Measurements from ENCODE around the gene ZDHHC1. TPM values are rescaled to one million over a fixed set of nuclear protein-coding genes. Genes with fewer than 3 reads are reported as not detected.

The ZDHHC1 gene
- total RNA-seq, 1 experiment from 2014 or later, result 1.0 TPM

- no peaks in the 10 kb centered on the region for H3K9me3 ChIP-seq
- Mint-ChIP-seq H3K4me1 (ENCODE audit: low read depth, unreplicated experiment) (peaks cover 7% of the 10 kb centered on the region), H3K36me3 (ENCODE audit: insufficient read depth, unreplicated experiment) (peaks cover 5% of the 10 kb centered on the region), H3K4me3 (ENCODE audit: unreplicated experiment) (peak within 1 kb of the TSS; percentile 28), H3K27me3 (ENCODE audit: insufficient read depth, unreplicated experiment) (no peaks in the 10 kb centered on the region), H3K9me3 (ENCODE audit: unreplicated experiment) (no peaks in the 10 kb centered on the region), H3K27ac (ENCODE audit: unreplicated experiment) (peak within 1 kb of the TSS; percentile 5)
- no peaks in the 10 kb centered on the region for H3K27me3 ChIP-seq (replicated peaks; ENCODE audit: control insufficient read depth, insufficient read depth, low read length)
- H3K36me3 ChIP-seq (ENCODE audit: control insufficient read depth, insufficient read depth, low read length), result no peaks in the 10 kb centered on the region
- BruUV-seq (replicated peaks), result no TSS peak
- DNase-seq, result peak; percentile 74 to 76
- ChIA-PET CTCF (interaction anchor here (0.7 to 1.0 kb wide), 3 partner anchors 9 to 42 kb away, joined by 3 read pairs; no protein-coding TSS in a partner anchor), POLR2A (interaction anchor here (0.6 kb wide), 1 partner anchor 146 kb away, joined by 4 read pairs; no protein-coding TSS in a partner anchor)
- H3K4me3 ChIP-seq (ENCODE audit: low read depth, low read length), result no peak within 1 kb of the TSS
- intact Hi-C loops (cut with micrococcal nuclease; ENCODE audit: unreplicated experiment), result no loop called here
- TF ChIP-seq CTCF (IDR thresholded peaks at IDR 0.05; ENCODE audit: insufficient read depth in 1 of 2, low read depth in 1 of 2, low read length in 1 of 2, severe bottlenecking in 1 of 2, unreplicated experiment in 1 of 2), result peak; percentile 21 to 33
- H3K4me1 ChIP-seq, result peaks cover 20% of the 10 kb centered on the region
These were observed 23.0 kb downstream of the ZDHHC1 start, which contains the start of gene TPPP3 for GRCh38 chr16:67393111-67393787. Gene TPPP3, minus strand, starts transcription at chr16:67393498. Its CDS starts 2,387 bp downstream, at chr16:67391111.

- BruUV-seq (replicated peaks), result no TSS peak
- intact Hi-C loops (cut with micrococcal nuclease; ENCODE audit: unreplicated experiment), result no loop called here
These were observed 23.8 kb downstream of the ZDHHC1 start for GRCh38 chr16:67392301-67393059.

More at GRCh38 chr16:67392301-67393059, 23.8 kb downstream of the ZDHHC1 start:
- Mint-ChIP-seq H3K27me3 (ENCODE audit: insufficient read depth, unreplicated experiment) (no peaks in the 10 kb centered on the region), H3K27ac (ENCODE audit: unreplicated experiment) (peak overlapping the region; percentile 5), H3K4me3 (ENCODE audit: unreplicated experiment) (no peak overlapping the region), H3K4me1 (ENCODE audit: low read depth, unreplicated experiment) (peaks cover 7% of the 10 kb centered on the region), H3K36me3 (ENCODE audit: insufficient read depth, unreplicated experiment) (peaks cover 5% of the 10 kb centered on the region), H3K9me3 (ENCODE audit: unreplicated experiment) (no peaks in the 10 kb centered on the region)
- Histone ChIP-seq H3K9me3 (no peaks in the 10 kb centered on the region), H3K36me3 (ENCODE audit: control insufficient read depth, insufficient read depth, low read length) (no peaks in the 10 kb centered on the region), H3K27me3 (replicated peaks; ENCODE audit: control insufficient read depth, insufficient read depth, low read length) (no peaks in the 10 kb centered on the region), H3K4me1 (peaks cover 20% of the 10 kb centered on the region), H3K4me3 (ENCODE audit: low read depth, low read length) (no peak overlapping the region)
- ChIA-PET POLR2A (interaction anchor here (0.6 kb wide), 1 partner anchor 146 kb away, joined by 4 read pairs; no protein-coding TSS in a partner anchor), CTCF (interaction anchor here (0.7 kb wide), 1 partner anchor 9 kb away, joined by 3 read pairs; no protein-coding TSS in a partner anchor)
- TF ChIP-seq CTCF (IDR thresholded peaks at IDR 0.05; ENCODE audit: insufficient read depth in 1 of 2, low read depth in 1 of 2, low read length in 1 of 2, severe bottlenecking in 1 of 2, unreplicated experiment in 1 of 2), result no peak
- DNase-seq, result peak in 1 of 2 experiments; percentile 30

All from Caco-2 (cell line).